ENCODE results near the gene ANKRD53. TPM values are rescaled to one million over a fixed set of nuclear protein-coding genes. Genes with fewer than 3 reads are reported as not detected.

ANKRD53 gene
- total and polyA plus RNA-seq, 4 experiments from 2014 or later = 0.20 TPM; not detected in 3

DNA sequence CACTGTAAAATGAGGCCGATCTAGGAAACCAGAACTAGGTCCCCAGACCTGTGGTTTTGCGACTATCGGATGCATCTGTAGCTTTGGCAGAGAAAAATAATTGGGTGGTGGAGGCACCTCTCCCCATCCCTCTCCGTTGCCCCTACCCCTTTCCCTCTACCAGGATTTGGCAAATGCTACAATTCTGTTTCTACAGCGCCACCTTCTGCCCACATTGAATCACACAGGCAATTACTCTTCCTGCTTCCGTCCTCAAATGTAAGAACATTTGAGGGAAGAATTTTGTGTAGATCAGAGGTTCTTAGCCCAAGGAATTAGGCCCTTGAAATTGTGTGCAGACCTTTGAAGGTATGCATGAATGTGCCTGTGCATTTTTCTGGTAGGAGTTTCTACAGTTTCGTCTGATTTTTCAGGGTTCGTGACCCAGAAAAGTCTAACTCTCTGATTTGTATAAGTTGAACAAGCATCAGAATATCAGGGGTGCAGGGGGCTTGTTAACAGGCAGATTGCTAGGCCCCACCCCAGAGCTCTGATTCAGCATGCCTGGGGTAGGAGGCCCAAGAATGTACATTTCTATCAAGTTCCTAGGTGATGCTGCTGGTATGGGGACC, 31.5 kb upstream of the ANKRD53 start:
- peak overlapping the region in 3 of 8 donors; percentile 0 to 70 (median 8) for H3K4me3 Mint-ChIP-seq
- CTCF ChIA-PET (ENCODE audit: partially characterized antibody) = interaction anchor here (0.6 to 3.9 kb wide), 16 partner anchors 8 to 643 kb away, joined by 3 to 77 read pairs (median 8); partner anchors contain the start of genes ATP6V1B1 and ZNF638
- intact Hi-C loops (cut with micrococcal nuclease) = loop anchor here (1.0 to 2.0 kb wide), 3 partner anchors 84 to 643 kb away; no protein-coding TSS in a partner anchor
- POLR2A ChIA-PET (ENCODE audit: partially characterized antibody) = no interaction called here
- H3K9me3 Mint-ChIP-seq = no peaks in the 10 kb centered on the region
- no peaks in the 10 kb centered on the region for H3K36me3 ChIP-seq (ENCODE audit: insufficient read depth, low read length)
- peaks cover 5% of the 10 kb centered on the region for H3K27me3 ChIP-seq (ENCODE audit: insufficient read depth, low read length)
- H3K4me1 ChIP-seq (ENCODE audit: insufficient read depth, low read length) = peaks cover 8% of the 10 kb centered on the region
- no peak overlapping the region for H3K27ac ChIP-seq (ENCODE audit: low read depth, low read length)
- H3K27ac Mint-ChIP-seq = peak overlapping the region in 1 of 7 donors; percentile 26
- no peaks in the 10 kb centered on the region for H3K9me3 ChIP-seq (ENCODE audit: control insufficient read depth in 1 of 2, low read length in 2 of 2)
- no peaks in the 10 kb centered on the region for H3K36me3 Mint-ChIP-seq
- peaks cover 7 to 9% of the 10 kb centered on the region in 2 donors for H3K27me3 Mint-ChIP-seq
- DNase-seq = peak in 4 of 5 donors; percentile 30 to 50 (median 44)
- no peak overlapping the region for H3K4me3 ChIP-seq (ENCODE audit: low read length in 2 of 2)
- H3K4me1 Mint-ChIP-seq = peaks cover 8 to 17% (median 13%) of the 10 kb centered on the region in 4 donors

DNA sequence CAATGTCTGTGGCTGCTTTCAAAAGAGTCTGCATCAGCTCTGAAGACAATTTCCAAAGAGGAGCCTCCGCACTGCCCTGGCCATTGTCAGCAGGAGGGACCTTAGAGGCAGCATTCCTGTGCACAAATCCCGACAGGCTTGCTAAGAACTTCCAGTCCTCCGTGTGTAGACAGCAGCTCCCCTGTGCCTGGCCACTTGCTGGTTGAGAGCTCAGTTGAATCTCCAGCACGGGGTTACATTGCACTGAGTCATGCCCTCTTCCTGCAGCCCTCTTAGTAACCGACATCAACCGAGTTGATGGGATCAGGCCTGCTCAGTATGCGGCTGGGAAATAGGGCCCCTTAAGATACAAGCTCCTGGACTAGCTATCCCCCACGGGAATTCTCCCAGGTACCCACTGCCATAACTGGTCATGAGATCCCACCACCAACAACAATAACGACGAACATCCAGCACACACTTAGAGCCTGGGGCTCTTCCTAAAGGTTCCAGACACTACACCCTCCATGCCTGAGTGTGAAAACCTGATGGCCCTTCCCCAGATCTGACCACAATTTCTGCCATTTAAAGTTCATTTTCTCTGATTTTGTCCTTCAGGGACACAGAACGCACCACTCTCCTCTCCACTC, 30.8 kb upstream of the ANKRD53 start:
- peaks cover 8 to 17% (median 13%) of the 10 kb centered on the region in 4 donors for H3K4me1 Mint-ChIP-seq
- intact Hi-C loops (cut with micrococcal nuclease) = loop anchor here (1.0 to 2.0 kb wide), 4 partner anchors 76 to 643 kb away; no protein-coding TSS in a partner anchor
- no peak overlapping the region for H3K27ac Mint-ChIP-seq
- POLR2A ChIA-PET (ENCODE audit: partially characterized antibody) = no interaction called here
- H3K9me3 Mint-ChIP-seq = no peaks in the 10 kb centered on the region
- no peak overlapping the region for H3K4me3 ChIP-seq (ENCODE audit: low read length in 2 of 2)
- H3K36me3 ChIP-seq (ENCODE audit: insufficient read depth, low read length) = no peaks in the 10 kb centered on the region
- H3K27me3 ChIP-seq (ENCODE audit: insufficient read depth, low read length) = peaks cover 5% of the 10 kb centered on the region
- H3K27ac ChIP-seq (ENCODE audit: low read depth, low read length) = no peak overlapping the region
- H3K36me3 Mint-ChIP-seq = no peaks in the 10 kb centered on the region
- peaks cover 7 to 9% of the 10 kb centered on the region in 2 donors for H3K27me3 Mint-ChIP-seq
- no peak for DNase-seq
- CTCF ChIA-PET (ENCODE audit: partially characterized antibody) = interaction anchor here (0.7 to 3.9 kb wide), 22 partner anchors 9 to 643 kb away, joined by 3 to 77 read pairs (median 4); partner anchors contain the start of gene ZNF638
- peak overlapping the region; percentile 78 to 92 (median 84) for H3K4me3 Mint-ChIP-seq
- peaks cover 8% of the 10 kb centered on the region for H3K4me1 ChIP-seq (ENCODE audit: insufficient read depth, low read length)
- no peaks in the 10 kb centered on the region for H3K9me3 ChIP-seq (ENCODE audit: control insufficient read depth in 1 of 2, low read length in 2 of 2)

- Histone ChIP-seq H3K9me3 (ENCODE audit: control insufficient read depth in 1 of 2, low read length in 2 of 2) (no peaks in the 10 kb centered on the region), H3K27ac (ENCODE audit: low read depth, low read length) (no peak overlapping the region), H3K4me1 (ENCODE audit: insufficient read depth, low read length) (peaks cover 8% of the 10 kb centered on the region), H3K4me3 (ENCODE audit: low read length in 2 of 2) (peak overlapping the region; percentile 6 to 36), H3K36me3 (ENCODE audit: insufficient read depth, low read length) (no peaks in the 10 kb centered on the region), H3K27me3 (ENCODE audit: insufficient read depth, low read length) (peaks cover 5% of the 10 kb centered on the region)
- intact Hi-C loops (cut with micrococcal nuclease) = loop anchor here (1.0 kb wide), 1 partner anchor 77 kb away; no protein-coding TSS in a partner anchor
- CTCF ChIA-PET (ENCODE audit: partially characterized antibody) = interaction anchor here (0.6 to 3.9 kb wide), 24 partner anchors 9 to 644 kb away, joined by 3 to 77 read pairs (median 4); partner anchors contain the start of gene ZNF638
- Mint-ChIP-seq H3K27me3 (peaks cover 7 to 9% of the 10 kb centered on the region in 2 donors), H3K27ac (peak overlapping the region in 3 of 7 donors; percentile 5 to 87 (median 78)), H3K4me3 (peak overlapping the region; percentile 78 to 92 (median 84)), H3K9me3 (no peaks in the 10 kb centered on the region), H3K4me1 (peaks cover 8 to 17% (median 13%) of the 10 kb centered on the region in 4 donors), H3K36me3 (no peaks in the 10 kb centered on the region)
- POLR2A ChIA-PET (ENCODE audit: partially characterized antibody) = no interaction called here
- DNase-seq = peak; percentile 62 to 74 (median 72)
Measured at GRCh38 chr2:70948337-70949003, 30.0 kb upstream of the ANKRD53 start.

DNA sequence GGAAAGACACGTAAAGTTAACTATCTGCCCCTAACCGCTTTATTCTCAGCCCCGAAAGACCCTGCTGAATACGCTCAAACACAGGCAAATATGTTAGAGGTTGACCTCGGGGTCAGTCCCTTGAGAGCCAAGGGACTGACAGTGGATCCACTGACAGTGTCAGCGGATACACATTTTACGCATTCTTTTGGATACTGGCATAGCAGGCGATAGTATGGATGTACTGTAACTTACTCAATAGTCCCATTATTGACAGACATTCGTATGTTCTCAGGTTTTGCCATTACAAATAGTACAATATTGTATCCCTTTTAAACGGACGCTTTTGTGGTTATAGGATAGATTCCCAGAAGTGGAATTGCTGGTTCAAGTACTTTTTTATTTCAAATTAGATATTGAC, 29.3 kb upstream of the ANKRD53 start:
- peaks cover 7 to 9% of the 10 kb centered on the region in 2 donors for H3K27me3 Mint-ChIP-seq
- no peaks in the 10 kb centered on the region for H3K9me3 ChIP-seq (ENCODE audit: control insufficient read depth in 1 of 2, low read length in 2 of 2)
- no peak overlapping the region for H3K4me3 ChIP-seq (ENCODE audit: low read length in 2 of 2)
- no peak overlapping the region for H3K27ac ChIP-seq (ENCODE audit: low read depth, low read length)
- peaks cover 8 to 17% (median 13%) of the 10 kb centered on the region in 4 donors for H3K4me1 Mint-ChIP-seq
- no peaks in the 10 kb centered on the region for H3K9me3 Mint-ChIP-seq
- POLR2A ChIA-PET (ENCODE audit: partially characterized antibody) = no interaction called here
- intact Hi-C loops (cut with micrococcal nuclease) = no loop called here
- peaks cover 8% of the 10 kb centered on the region for H3K4me1 ChIP-seq (ENCODE audit: insufficient read depth, low read length)
- no peaks in the 10 kb centered on the region for H3K36me3 Mint-ChIP-seq
- H3K4me3 Mint-ChIP-seq = peak overlapping the region in 1 of 8 donors; percentile 53
- CTCF ChIA-PET (ENCODE audit: partially characterized antibody) = interaction anchor here (0.6 to 3.9 kb wide), 20 partner anchors 10 to 645 kb away, joined by 3 to 77 read pairs (median 7); partner anchors contain the start of genes FAM136A and ZNF638
- peaks cover 5% of the 10 kb centered on the region for H3K27me3 ChIP-seq (ENCODE audit: insufficient read depth, low read length)
- no peak for DNase-seq
- H3K36me3 ChIP-seq (ENCODE audit: insufficient read depth, low read length) = no peaks in the 10 kb centered on the region
- peak overlapping the region in 1 of 7 donors; percentile 29 for H3K27ac Mint-ChIP-seq

DNA sequence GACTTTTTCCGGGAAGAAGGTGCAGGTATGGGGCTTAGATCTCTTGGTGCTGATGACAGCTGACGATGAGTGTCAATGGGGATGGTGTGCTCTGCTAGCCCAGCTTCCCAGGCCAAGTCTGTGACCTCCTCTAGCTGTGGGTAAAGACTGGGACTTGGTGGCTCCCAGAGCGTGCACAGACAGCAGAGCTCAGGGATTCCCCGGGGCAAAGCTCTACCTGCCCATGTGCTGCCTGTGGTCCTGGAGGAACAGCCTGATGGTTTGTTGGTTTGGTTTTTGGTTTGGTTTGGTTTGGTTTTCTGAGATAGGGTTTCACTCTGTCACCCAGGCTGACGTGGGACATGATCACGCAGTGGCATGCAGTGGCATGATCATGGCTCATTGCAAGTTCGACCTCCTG, 23.5 kb upstream of the ANKRD53 start:
- no peak overlapping the region for H3K4me3 Mint-ChIP-seq
- no peaks in the 10 kb centered on the region for H3K9me3 Mint-ChIP-seq
- Histone ChIP-seq H3K9me3 (ENCODE audit: control insufficient read depth in 1 of 2, low read length in 2 of 2) (no peaks in the 10 kb centered on the region), H3K4me1 (ENCODE audit: insufficient read depth, low read length) (no peaks in the 10 kb centered on the region), H3K27me3 (ENCODE audit: insufficient read depth, low read length) (peaks cover 10% of the 10 kb centered on the region), H3K27ac (ENCODE audit: low read depth, low read length) (no peak overlapping the region), H3K36me3 (ENCODE audit: insufficient read depth, low read length) (no peaks in the 10 kb centered on the region), H3K4me3 (ENCODE audit: low read length in 2 of 2) (no peak overlapping the region)
- ChIA-PET POLR2A (ENCODE audit: partially characterized antibody) (no interaction called here), CTCF (ENCODE audit: partially characterized antibody) (interaction anchor here (0.6 to 0.9 kb wide), 2 partner anchors 9 to 652 kb away, joined by 3 to 4 read pairs; no protein-coding TSS in a partner anchor)
- intact Hi-C loops (cut with micrococcal nuclease) = no loop called here
- H3K36me3 Mint-ChIP-seq = no peaks in the 10 kb centered on the region
- H3K27me3 Mint-ChIP-seq = peaks cover 14 to 17% of the 10 kb centered on the region in 2 donors
- H3K27ac Mint-ChIP-seq = no peak overlapping the region
- H3K4me1 Mint-ChIP-seq = peaks cover 0 to 2% (median under 1%) of the 10 kb centered on the region in 4 donors
- DNase-seq = no peak

- DNase-seq = no peak
- no peak overlapping the region for H3K4me3 ChIP-seq (ENCODE audit: low read length in 2 of 2)
- H3K27me3 Mint-ChIP-seq = peaks cover 16 to 25% of the 10 kb centered on the region in 2 donors
- H3K27me3 ChIP-seq (ENCODE audit: insufficient read depth, low read length) = peaks cover 10% of the 10 kb centered on the region
- H3K9me3 ChIP-seq (ENCODE audit: control insufficient read depth in 1 of 2, low read length in 2 of 2) = no peaks in the 10 kb centered on the region
- CTCF ChIA-PET (ENCODE audit: partially characterized antibody) = no interaction called here
- H3K36me3 Mint-ChIP-seq = no peaks in the 10 kb centered on the region
- POLR2A ChIA-PET (ENCODE audit: partially characterized antibody) = no interaction called here
- H3K36me3 ChIP-seq (ENCODE audit: insufficient read depth, low read length) = no peaks in the 10 kb centered on the region
- intact Hi-C loops (cut with micrococcal nuclease) = no loop called here
- no peak overlapping the region for H3K27ac Mint-ChIP-seq
- H3K9me3 Mint-ChIP-seq = no peaks in the 10 kb centered on the region
- H3K27ac ChIP-seq (ENCODE audit: low read depth, low read length) = no peak overlapping the region
- H3K4me3 Mint-ChIP-seq = no peak overlapping the region
- H3K4me1 ChIP-seq (ENCODE audit: insufficient read depth, low read length) = no peaks in the 10 kb centered on the region
- peaks cover 0 to 2% (median under 1%) of the 10 kb centered on the region in 4 donors for H3K4me1 Mint-ChIP-seq
Measured at GRCh38 chr2:70956141-70956540, 22.3 kb upstream of the ANKRD53 start.

- no peaks in the 10 kb centered on the region for H3K36me3 Mint-ChIP-seq
- Histone ChIP-seq H3K27me3 (ENCODE audit: insufficient read depth, low read length) (peaks cover 10% of the 10 kb centered on the region), H3K4me1 (ENCODE audit: insufficient read depth, low read length) (no peaks in the 10 kb centered on the region), H3K4me3 (ENCODE audit: low read length in 2 of 2) (no peak overlapping the region), H3K36me3 (ENCODE audit: insufficient read depth, low read length) (no peaks in the 10 kb centered on the region), H3K27ac (ENCODE audit: low read depth, low read length) (no peak overlapping the region), H3K9me3 (ENCODE audit: control insufficient read depth in 1 of 2, low read length in 2 of 2) (no peaks in the 10 kb centered on the region)
- no peak for DNase-seq
- peaks cover 16 to 37% of the 10 kb centered on the region in 2 donors for H3K27me3 Mint-ChIP-seq
- no peak overlapping the region for H3K27ac Mint-ChIP-seq
- peaks cover 0 to 2% (median under 1%) of the 10 kb centered on the region in 4 donors for H3K4me1 Mint-ChIP-seq
- H3K4me3 Mint-ChIP-seq = no peak overlapping the region
- intact Hi-C loops (cut with micrococcal nuclease) = no loop called here
- CTCF ChIA-PET (ENCODE audit: partially characterized antibody) = no interaction called here
- no peaks in the 10 kb centered on the region for H3K9me3 Mint-ChIP-seq
- POLR2A ChIA-PET (ENCODE audit: partially characterized antibody) = no interaction called here
Measured at GRCh38 chr2:70957798-70958197, 20.6 kb upstream of the ANKRD53 start.
